ENCODE measurements around the gene IL17REL. TPM values are rescaled to one million over a fixed set of nuclear protein-coding genes. Genes with fewer than 3 reads are reported as not detected.
"Not testable (repeated sequence)": the region's sequence is repeated elsewhere in the genome, so short reads cannot be mapped to it uniquely, and the experiment has no call there.

IL17REL gene
- total RNA-seq, 2 donors from 2014 or later: not detected

DNA sequence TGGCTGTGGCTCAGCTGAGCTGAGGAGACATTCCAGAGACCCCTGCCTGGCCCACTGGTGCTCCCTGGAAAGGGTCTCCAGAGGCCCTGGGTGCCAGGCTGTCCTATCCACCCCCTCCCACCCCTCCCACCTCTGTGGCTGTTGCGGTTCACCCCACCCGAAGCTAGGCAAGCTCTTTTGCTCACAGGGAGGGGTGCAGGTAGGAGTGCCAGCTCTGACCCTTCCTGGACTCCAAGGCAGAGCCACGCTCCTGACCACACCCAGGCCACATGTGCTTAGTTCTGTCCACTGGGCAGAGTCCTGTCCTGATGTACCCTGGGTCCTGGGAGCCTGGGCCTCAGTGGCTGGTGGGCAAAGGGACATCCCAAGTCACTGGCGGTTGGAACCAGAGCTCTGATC, 16.4 kb downstream of the IL17REL start:
- intact Hi-C loops (cut with DNase I): no loop called here
- DNase-seq (ENCODE audit: low spot score): no peak

DNA sequence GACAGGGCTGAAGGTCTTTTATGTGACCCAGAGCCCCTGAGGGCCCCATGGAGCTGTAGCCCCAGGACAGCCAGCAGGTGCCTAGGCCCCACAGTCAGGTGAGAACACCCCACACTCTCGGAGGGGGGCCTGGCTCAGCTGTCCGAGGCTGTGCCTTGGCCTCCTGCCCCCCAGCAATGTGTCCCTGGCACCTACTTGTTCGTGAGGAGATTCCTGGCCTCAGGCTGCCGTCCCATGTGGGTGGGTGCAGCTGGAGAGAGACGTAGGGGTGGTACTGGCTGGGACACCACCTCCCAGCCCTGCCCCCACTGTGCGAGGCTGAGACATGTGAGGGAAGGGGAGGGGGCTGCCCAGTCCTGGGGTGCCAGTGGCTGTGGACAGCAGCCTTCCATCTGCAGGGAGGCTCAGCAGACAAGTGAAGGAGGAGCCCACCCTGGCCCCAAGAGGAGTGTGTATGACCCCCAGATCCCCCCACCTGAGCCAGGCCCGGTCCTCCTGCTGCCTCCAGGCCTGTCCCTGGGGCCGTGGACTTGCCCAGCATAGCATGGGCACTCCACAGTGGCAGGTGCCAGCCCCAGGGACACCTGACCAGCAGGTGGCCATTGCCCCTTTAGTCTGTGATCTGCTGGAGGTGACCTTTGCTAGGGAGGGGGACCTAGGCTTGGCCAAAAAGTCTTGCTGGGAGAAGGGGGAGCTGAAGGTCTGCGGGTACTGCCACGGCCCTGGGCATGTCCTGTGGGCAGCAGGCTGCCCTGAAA, 17.0 kb downstream of the IL17REL start:
- DNase-seq (ENCODE audit: low spot score): peak; percentile 73
- intact Hi-C loops (cut with DNase I): no loop called here

DNA sequence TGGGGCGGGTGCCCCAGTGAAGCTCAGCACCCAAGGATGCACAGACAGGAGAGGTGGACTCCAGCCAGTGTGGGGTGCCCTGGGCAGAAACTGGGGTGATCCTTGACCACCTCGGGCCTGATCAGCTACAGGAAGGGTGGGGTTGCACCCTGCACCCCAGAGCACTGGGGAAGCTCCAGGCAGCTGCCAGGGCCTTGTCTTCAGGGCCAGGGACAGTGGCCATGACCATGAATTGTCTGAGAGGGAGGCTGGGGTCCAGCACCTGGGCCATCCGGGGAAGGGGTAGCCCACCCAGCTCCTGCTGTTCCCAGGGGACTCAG, 17.6 kb downstream of the IL17REL start:
- peak; percentile 69 for DNase-seq (ENCODE audit: low spot score)
- intact Hi-C loops (cut with DNase I): no loop called here

DNA sequence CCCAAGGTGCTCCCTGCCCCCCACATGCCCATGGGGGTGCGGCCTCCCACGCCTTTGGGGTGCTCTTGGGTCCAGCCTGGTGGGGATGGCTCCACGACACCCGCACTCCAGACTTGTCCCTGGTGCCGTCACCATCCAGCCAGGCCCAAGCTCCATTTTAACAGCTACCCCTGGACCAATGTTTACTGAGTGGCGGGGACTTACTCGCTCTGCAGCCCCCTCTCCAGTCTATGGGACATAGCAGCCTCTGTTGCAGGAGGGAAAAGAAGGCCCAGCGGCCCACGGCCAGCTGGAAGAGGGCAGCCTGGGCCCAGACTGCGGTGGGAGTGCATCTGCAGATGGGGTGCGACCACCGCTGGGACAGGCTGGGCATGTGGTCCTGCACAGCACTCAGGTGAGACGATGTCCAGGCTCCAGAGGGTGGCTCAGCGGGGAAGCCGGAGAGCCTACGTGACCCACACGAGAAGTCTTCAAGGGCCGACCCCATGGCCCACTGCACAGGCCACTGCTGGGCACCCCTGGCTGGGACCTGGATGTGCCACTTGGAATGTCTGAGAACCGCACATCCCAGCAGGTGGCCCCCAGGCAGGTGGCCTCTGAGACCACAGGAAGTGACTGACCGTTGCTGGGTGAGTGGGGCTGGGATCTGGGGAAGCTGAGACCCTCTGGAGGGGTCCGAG, 18.1 kb downstream of the IL17REL start:
- DNase-seq (ENCODE audit: low spot score): peak; percentile 71
- intact Hi-C loops (cut with DNase I): no loop called here

GRCh38 chr22:49993649-49994360, 18.8 kb downstream of the IL17REL start:
- intact Hi-C loops (cut with DNase I): no loop called here
- DNase-seq (ENCODE audit: low spot score): peak; percentile 70

- intact Hi-C loops (cut with DNase I): no loop called here
- DNase-seq (ENCODE audit: low spot score): peak; percentile 87
Measured at GRCh38 chr22:49992921-49993648, 19.5 kb downstream of the IL17REL start.

DNA sequence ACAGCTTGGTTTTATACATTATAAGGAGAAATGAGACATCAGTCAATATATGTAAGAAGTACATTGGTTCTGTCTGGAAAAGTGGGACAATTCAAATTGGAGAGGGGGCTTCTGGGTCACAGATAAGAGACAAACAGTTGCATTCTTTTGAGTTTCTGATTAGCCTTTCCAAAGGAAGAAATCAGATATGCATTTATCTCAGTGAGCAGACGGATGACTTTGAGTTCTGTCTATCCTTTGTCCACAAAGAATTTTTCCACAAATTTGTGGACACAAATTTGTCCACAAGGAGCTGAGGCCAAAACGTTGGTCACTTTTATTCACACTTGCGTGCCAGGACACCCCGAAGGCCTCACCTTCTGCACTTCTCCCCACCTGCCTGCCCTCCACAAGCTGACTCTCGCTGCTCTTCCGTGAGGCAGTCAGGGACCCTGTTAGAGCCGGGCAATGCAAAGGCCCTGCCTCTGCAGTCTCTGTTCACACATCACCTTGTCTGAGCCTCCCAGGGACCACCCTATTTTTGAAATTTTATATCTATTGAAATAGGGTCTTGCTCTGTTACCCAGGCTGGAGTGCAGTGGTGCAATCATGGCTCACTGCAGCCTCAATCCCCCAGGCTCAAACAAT, 20.5 kb downstream of the IL17REL start:
- DNase-seq (ENCODE audit: low spot score): no peak
- intact Hi-C loops (cut with DNase I): no loop called here

GRCh38 chr22:49991167-49991566, 21.4 kb downstream of the IL17REL start:
- DNase-seq (ENCODE audit: low spot score): no peak
- intact Hi-C loops (cut with DNase I): no loop called here

DNA sequence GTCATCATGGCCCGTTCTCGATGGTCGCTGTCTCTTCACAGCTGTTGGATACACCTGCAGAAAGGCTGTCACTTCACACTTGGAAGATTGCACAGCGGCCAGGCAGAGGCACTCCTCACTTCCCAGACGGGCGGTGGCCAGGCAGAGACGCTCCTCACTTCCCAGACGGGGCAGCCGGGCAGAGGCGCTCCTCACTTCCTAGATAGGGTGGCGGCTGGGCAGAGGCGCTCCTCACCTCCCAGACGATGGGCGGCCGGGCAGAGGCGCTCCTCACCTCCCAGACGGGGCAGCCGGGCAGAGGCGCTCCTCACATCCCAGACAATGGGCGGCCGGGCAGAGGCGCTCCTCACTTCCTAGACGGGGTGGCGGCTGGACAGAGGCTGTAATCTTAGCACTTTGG, 22.7 kb downstream of the IL17REL start:
- intact Hi-C loops (cut with DNase I): not testable (repeated sequence)

DNA sequence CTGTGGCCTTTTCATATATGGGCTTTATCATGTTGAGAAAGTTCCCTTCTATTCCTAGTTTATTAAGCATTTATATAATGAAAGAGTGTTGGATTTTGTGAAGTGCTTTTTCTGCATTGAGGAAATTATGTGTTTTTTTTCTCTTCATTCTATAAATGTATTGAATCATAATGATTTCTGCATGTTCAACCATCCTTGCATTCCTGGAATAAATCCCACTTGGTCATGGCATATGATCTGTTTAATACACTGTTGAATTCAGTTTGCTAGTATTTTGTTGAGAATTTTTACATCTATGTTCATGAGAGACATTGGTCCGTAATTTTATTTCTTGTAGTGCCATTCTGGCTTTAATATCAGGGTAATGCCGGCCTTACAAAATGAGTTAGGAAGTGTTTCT, 26.2 kb downstream of the IL17REL start:
- intact Hi-C loops (cut with DNase I): no loop called here
- no peak for DNase-seq (ENCODE audit: low spot score)

More for the DNA sequence above, 22.7 kb downstream of the IL17REL start:
- peak; percentile 58 for DNase-seq (ENCODE audit: low spot score)

DNA sequence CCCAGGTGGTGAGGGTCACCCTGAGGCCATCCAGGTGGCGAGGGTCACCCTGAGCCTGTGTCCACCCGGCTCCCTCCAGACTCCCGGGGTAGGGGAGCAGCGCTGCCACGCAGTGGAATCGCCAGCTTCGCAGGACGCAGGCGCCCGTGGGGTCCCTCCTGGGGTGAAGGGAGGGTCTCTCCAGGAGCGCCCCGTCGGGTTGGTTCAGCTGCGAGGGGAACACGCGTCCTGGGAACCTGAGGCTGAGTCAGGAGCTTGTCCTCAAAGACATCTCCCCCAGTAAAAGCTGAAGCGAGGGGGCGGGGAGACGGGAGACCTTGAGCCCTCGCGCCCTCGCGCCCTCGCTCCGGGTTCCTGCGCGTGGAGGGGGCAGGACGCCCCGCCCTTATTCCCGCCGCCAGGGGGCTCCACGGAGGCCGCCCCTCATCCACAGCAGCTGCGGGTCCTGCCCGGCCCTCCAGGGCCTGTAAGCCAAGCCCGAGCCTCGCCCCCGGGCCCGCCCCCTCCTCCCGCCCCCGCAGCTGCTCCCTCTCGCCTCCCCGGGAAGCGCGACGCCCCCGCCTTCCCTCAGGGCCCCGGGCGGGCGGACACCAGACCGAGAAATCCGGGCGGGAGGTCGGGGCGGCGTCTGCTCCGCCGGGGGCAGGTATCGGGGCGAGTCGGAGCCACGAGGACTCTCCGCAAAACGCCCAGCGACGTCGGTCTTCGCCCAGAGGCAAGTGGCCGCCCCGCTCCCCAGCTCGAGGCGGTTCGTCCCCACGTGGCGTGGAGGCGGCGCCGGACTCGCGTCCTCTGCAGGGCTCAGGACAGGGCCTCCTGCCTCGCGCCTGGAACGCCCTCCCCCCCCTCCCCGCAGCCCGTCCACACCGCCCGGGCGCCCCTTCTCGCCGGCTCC, 29.2 kb downstream of the IL17REL start:
- intact Hi-C loops (cut with DNase I): no loop called here
- DNase-seq (ENCODE audit: low spot score): peak; percentile 80

GRCh38 chr22:49981799-49982198, 30.8 kb downstream of the IL17REL start:
- DNase-seq (ENCODE audit: low spot score); intact Hi-C loops (cut with DNase I): not testable (repeated sequence)

DNA sequence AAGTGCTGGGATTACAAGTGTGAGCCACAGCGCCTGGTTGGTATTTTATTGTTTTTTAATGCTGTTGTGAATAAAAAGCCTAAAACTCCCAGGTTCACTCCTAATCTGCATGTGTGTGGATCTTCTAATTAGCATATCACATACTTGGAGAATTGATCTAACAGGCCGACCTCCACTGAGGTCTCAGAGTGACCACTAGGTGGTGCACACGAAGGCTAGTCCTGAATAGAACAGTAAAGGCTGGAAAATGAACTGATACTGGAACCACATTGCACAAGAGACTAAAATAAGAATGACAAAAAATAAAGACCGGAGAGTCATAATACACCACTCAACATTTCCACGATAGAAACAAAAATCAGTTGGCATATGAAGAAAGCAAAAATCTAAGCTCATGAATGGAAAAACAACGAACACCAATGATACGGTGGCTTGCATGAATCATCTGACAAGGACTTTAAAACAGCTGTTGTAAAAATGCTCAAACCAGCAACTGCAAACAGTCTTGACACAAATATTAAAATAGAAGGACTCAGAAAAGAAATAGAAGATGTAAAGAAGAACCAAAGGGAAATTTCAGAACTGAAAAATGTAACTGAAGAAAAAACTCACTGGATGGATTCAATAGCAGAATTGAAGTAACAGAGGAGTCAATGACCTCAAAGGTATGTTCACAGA, 32.8 kb downstream of the IL17REL start:
- intact Hi-C loops (cut with DNase I): loop anchor here in 1 of 2 donors (5.0 kb wide), 1 partner anchor 37 kb away; no protein-coding TSS in a partner anchor
- DNase-seq (ENCODE audit: low spot score): peak; percentile 68

GRCh38 chr22:49977578-49977977, 35.0 kb downstream of the IL17REL start:
- peak; percentile 37 for DNase-seq (ENCODE audit: low spot score)
- intact Hi-C loops (cut with DNase I): loop anchor here in 1 of 2 donors (5.0 kb wide), 1 partner anchor 35 kb away; no protein-coding TSS in a partner anchor

DNA sequence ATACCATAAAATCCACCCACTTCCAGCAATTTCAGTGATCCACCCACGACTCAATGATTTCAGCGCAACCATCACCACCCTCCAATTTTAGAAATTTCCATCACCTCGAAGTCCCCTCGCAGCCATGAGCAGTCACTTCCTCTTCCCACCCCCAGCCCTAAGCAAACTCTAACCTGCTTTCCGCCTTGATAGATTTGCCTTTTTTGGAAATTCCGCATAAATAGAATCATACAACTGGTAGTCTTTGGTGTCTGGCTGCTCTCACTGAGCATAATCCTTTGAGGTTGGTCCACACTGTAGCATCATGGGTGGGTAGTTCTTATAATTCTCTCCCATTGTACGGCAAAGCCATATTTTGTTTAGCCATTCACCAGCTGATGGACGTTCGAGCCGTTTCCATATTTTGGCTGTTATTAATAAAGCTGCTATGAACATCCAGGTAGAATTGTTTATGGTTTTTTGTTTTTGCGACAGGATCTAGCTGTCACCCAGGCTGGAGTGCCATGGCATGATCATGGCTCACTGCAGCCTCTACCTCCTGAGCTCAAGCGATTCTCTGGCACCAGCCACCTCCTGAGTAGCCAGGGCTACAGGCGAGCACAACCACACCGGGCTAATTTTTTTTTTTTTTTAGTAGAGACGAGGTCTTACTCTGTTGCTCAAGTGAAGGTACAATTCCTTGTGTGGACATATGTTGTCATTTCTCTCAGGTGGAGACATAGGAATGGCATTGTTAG, 36.0 kb downstream of the IL17REL start:
- intact Hi-C loops (cut with DNase I): loop anchor here in 1 of 2 donors (5.0 kb wide), 1 partner anchor 34 kb away; no protein-coding TSS in a partner anchor
- DNase-seq (ENCODE audit: low spot score): peak; percentile 16

- intact Hi-C loops (cut with DNase I): loop anchor here in 1 of 2 donors (5.0 kb wide), 1 partner anchor 33 kb away; no protein-coding TSS in a partner anchor
- peak; percentile 76 for DNase-seq (ENCODE audit: low spot score)
Measured at GRCh38 chr22:49975543-49976389, 36.8 kb downstream of the IL17REL start.

Data from posterior vena cava (tissue), 2 donors.